ENCODE data around the gene RNF220.

GRCh38 chr1:44519035-44519676 lies 114.1 kb downstream of the RNF220 start:
- TF ChIP-seq EZH2 (IDR thresholded peaks at IDR 0.05; ENCODE audit: borderline replicate concordance) (no peak), EZH2phosphoT487 (IDR thresholded peaks at IDR 0.05; ENCODE audit: low read depth, severe bottlenecking, unreplicated experiment) (no peak)
